ENCODE data around the gene NAA25.
"Not testable (repeated sequence)": the region's sequence is repeated elsewhere in the genome, so short reads cannot be mapped to it uniquely, and the experiment has no call there.

The NAA25 gene

GRCh38 chr12:111994211-111995111 is 114.1 kb downstream of the NAA25 start:
- H3K27me3 ChIP-seq (ENCODE audit: control insufficient read depth in 1 of 2, insufficient read depth in 2 of 2, low read length in 2 of 2); H3K9ac ChIP-seq (ENCODE audit: low read length in 2 of 2); H3K4me1 ChIP-seq (ENCODE audit: control insufficient read depth, insufficient read depth, low read length); H3K9me3 ChIP-seq (ENCODE audit: control insufficient read depth in 2 of 2, low read length in 2 of 2); H3K27ac ChIP-seq (ENCODE audit: low read length); H3K36me3 ChIP-seq (ENCODE audit: control insufficient read depth in 2 of 2, insufficient read depth in 2 of 2, low read length in 2 of 2); H3K4me3 ChIP-seq (ENCODE audit: low read length in 2 of 2): not testable (repeated sequence)

GRCh38 chr12:111993292-111994150 is 115.1 kb downstream of the NAA25 start:
- Histone ChIP-seq H3K4me1 (ENCODE audit: control insufficient read depth, insufficient read depth, low read length) (no peaks in the 10 kb centered on the region), H3K36me3 (ENCODE audit: control insufficient read depth in 2 of 2, insufficient read depth in 2 of 2, low read length in 2 of 2) (peaks cover 0 to 4% of the 10 kb centered on the region in 2 donors), H3K27me3 (ENCODE audit: control insufficient read depth in 1 of 2, insufficient read depth in 2 of 2, low read length in 2 of 2) (no peaks in the 10 kb centered on the region), H3K4me3 (ENCODE audit: low read length in 2 of 2) (no peak overlapping the region), H3K9ac (ENCODE audit: low read length in 2 of 2) (no peak overlapping the region), H3K9me3 (ENCODE audit: control insufficient read depth in 2 of 2, low read length in 2 of 2) (no peaks in the 10 kb centered on the region), H3K27ac (ENCODE audit: low read length) (no peak overlapping the region)

GRCh38 chr12:111992464-111992863 is 116.1 kb downstream of the NAA25 start:
- H3K9me3 ChIP-seq (ENCODE audit: control insufficient read depth in 2 of 2, low read length in 2 of 2): no peaks in the 10 kb centered on the region
- H3K27ac ChIP-seq (ENCODE audit: low read length): no peak overlapping the region
- no peaks in the 10 kb centered on the region for H3K27me3 ChIP-seq (ENCODE audit: control insufficient read depth in 1 of 2, insufficient read depth in 2 of 2, low read length in 2 of 2)
- H3K4me1 ChIP-seq (ENCODE audit: control insufficient read depth, insufficient read depth, low read length): no peaks in the 10 kb centered on the region
- H3K4me3 ChIP-seq (ENCODE audit: low read length in 2 of 2): no peak overlapping the region
- H3K36me3 ChIP-seq (ENCODE audit: control insufficient read depth in 2 of 2, insufficient read depth in 2 of 2, low read length in 2 of 2): peaks cover 0 to 5% of the 10 kb centered on the region in 2 donors
- H3K9ac ChIP-seq (ENCODE audit: low read length in 2 of 2): no peak overlapping the region

GRCh38 chr12:111991946-111992345 is 116.6 kb downstream of the NAA25 start:
- H3K27ac ChIP-seq (ENCODE audit: low read length): no peak overlapping the region
- H3K36me3 ChIP-seq (ENCODE audit: control insufficient read depth in 2 of 2, insufficient read depth in 2 of 2, low read length in 2 of 2): peaks cover 0 to 5% of the 10 kb centered on the region in 2 donors
- H3K27me3 ChIP-seq (ENCODE audit: control insufficient read depth in 1 of 2, insufficient read depth in 2 of 2, low read length in 2 of 2): no peaks in the 10 kb centered on the region
- H3K9me3 ChIP-seq (ENCODE audit: control insufficient read depth in 2 of 2, low read length in 2 of 2): no peaks in the 10 kb centered on the region
- no peak overlapping the region for H3K9ac ChIP-seq (ENCODE audit: low read length in 2 of 2)
- H3K4me3 ChIP-seq (ENCODE audit: low read length in 2 of 2): no peak overlapping the region
- no peaks in the 10 kb centered on the region for H3K4me1 ChIP-seq (ENCODE audit: control insufficient read depth, insufficient read depth, low read length)

- H3K27ac ChIP-seq (ENCODE audit: low read length): no peak overlapping the region
- H3K27me3 ChIP-seq (ENCODE audit: control insufficient read depth in 1 of 2, insufficient read depth in 2 of 2, low read length in 2 of 2): no peaks in the 10 kb centered on the region
- H3K4me1 ChIP-seq (ENCODE audit: control insufficient read depth, insufficient read depth, low read length): no peaks in the 10 kb centered on the region
- H3K4me3 ChIP-seq (ENCODE audit: low read length in 2 of 2): no peak overlapping the region
- H3K36me3 ChIP-seq (ENCODE audit: control insufficient read depth in 2 of 2, insufficient read depth in 2 of 2, low read length in 2 of 2): peaks cover 0 to 5% of the 10 kb centered on the region in 2 donors
- H3K9me3 ChIP-seq (ENCODE audit: control insufficient read depth in 2 of 2, low read length in 2 of 2): no peaks in the 10 kb centered on the region
- H3K9ac ChIP-seq (ENCODE audit: low read length in 2 of 2): no peak overlapping the region
Measured at GRCh38 chr12:111991535-111991934, 117.0 kb downstream of the NAA25 start.

- no peak overlapping the region for H3K4me3 ChIP-seq (ENCODE audit: low read length in 2 of 2)
Measured at GRCh38 chr12:111984820-111985219, 123.8 kb downstream of the NAA25 start.

GRCh38 chr12:111981987-111982386 is 126.6 kb downstream of the NAA25 start:
- H3K4me3 ChIP-seq (ENCODE audit: low read length in 2 of 2): no peak overlapping the region
- no peaks in the 10 kb centered on the region for H3K9me3 ChIP-seq (ENCODE audit: control insufficient read depth in 2 of 2, low read length in 2 of 2)
- H3K36me3 ChIP-seq (ENCODE audit: control insufficient read depth in 2 of 2, insufficient read depth in 2 of 2, low read length in 2 of 2): no peaks in the 10 kb centered on the region
- no peaks in the 10 kb centered on the region for H3K27me3 ChIP-seq (ENCODE audit: control insufficient read depth in 1 of 2, insufficient read depth in 2 of 2, low read length in 2 of 2)
- H3K9ac ChIP-seq (ENCODE audit: low read length in 2 of 2): no peak overlapping the region
- no peaks in the 10 kb centered on the region for H3K4me1 ChIP-seq (ENCODE audit: control insufficient read depth, insufficient read depth, low read length)
- no peak overlapping the region for H3K27ac ChIP-seq (ENCODE audit: low read length)

More at GRCh38 chr12:111984820-111985219, 123.8 kb downstream of the NAA25 start:
- Histone ChIP-seq H3K4me1 (ENCODE audit: control insufficient read depth, insufficient read depth, low read length) (no peaks in the 10 kb centered on the region), H3K9ac (ENCODE audit: low read length in 2 of 2) (no peak overlapping the region), H3K36me3 (ENCODE audit: control insufficient read depth in 2 of 2, insufficient read depth in 2 of 2, low read length in 2 of 2) (peaks cover 0 to 5% of the 10 kb centered on the region in 2 donors), H3K27ac (ENCODE audit: low read length) (no peak overlapping the region), H3K9me3 (ENCODE audit: control insufficient read depth in 2 of 2, low read length in 2 of 2) (no peaks in the 10 kb centered on the region), H3K27me3 (ENCODE audit: control insufficient read depth in 1 of 2, insufficient read depth in 2 of 2, low read length in 2 of 2) (no peaks in the 10 kb centered on the region)

- no peaks in the 10 kb centered on the region for H3K36me3 ChIP-seq (ENCODE audit: control insufficient read depth in 2 of 2, insufficient read depth in 2 of 2, low read length in 2 of 2)
- no peak overlapping the region for H3K4me3 ChIP-seq (ENCODE audit: low read length in 2 of 2)
- H3K9me3 ChIP-seq (ENCODE audit: control insufficient read depth in 2 of 2, low read length in 2 of 2): no peaks in the 10 kb centered on the region
- no peak overlapping the region for H3K27ac ChIP-seq (ENCODE audit: low read length)
- no peaks in the 10 kb centered on the region for H3K4me1 ChIP-seq (ENCODE audit: control insufficient read depth, insufficient read depth, low read length)
- H3K27me3 ChIP-seq (ENCODE audit: control insufficient read depth in 1 of 2, insufficient read depth in 2 of 2, low read length in 2 of 2): no peaks in the 10 kb centered on the region
- no peak overlapping the region for H3K9ac ChIP-seq (ENCODE audit: low read length in 2 of 2)
Measured at GRCh38 chr12:111980598-111980997, 128.0 kb downstream of the NAA25 start.

- H3K27ac ChIP-seq (ENCODE audit: low read length): no peak overlapping the region
- H3K9ac ChIP-seq (ENCODE audit: low read length in 2 of 2): no peak overlapping the region
- H3K36me3 ChIP-seq (ENCODE audit: control insufficient read depth in 2 of 2, insufficient read depth in 2 of 2, low read length in 2 of 2): no peaks in the 10 kb centered on the region
- H3K4me1 ChIP-seq (ENCODE audit: control insufficient read depth, insufficient read depth, low read length): no peaks in the 10 kb centered on the region
- H3K27me3 ChIP-seq (ENCODE audit: control insufficient read depth in 1 of 2, insufficient read depth in 2 of 2, low read length in 2 of 2): no peaks in the 10 kb centered on the region
- no peak overlapping the region for H3K4me3 ChIP-seq (ENCODE audit: low read length in 2 of 2)
- no peaks in the 10 kb centered on the region for H3K9me3 ChIP-seq (ENCODE audit: control insufficient read depth in 2 of 2, low read length in 2 of 2)
Measured at GRCh38 chr12:111978545-111978944, 130.0 kb downstream of the NAA25 start.

GRCh38 chr12:111976860-111977259 is 131.7 kb downstream of the NAA25 start:
- H3K9ac ChIP-seq (ENCODE audit: low read length in 2 of 2): no peak overlapping the region
- H3K9me3 ChIP-seq (ENCODE audit: control insufficient read depth in 2 of 2, low read length in 2 of 2): no peaks in the 10 kb centered on the region
- no peak overlapping the region for H3K4me3 ChIP-seq (ENCODE audit: low read length in 2 of 2)
- no peaks in the 10 kb centered on the region for H3K36me3 ChIP-seq (ENCODE audit: control insufficient read depth in 2 of 2, insufficient read depth in 2 of 2, low read length in 2 of 2)
- no peaks in the 10 kb centered on the region for H3K27me3 ChIP-seq (ENCODE audit: control insufficient read depth in 1 of 2, insufficient read depth in 2 of 2, low read length in 2 of 2)
- H3K4me1 ChIP-seq (ENCODE audit: control insufficient read depth, insufficient read depth, low read length): no peaks in the 10 kb centered on the region
- no peak overlapping the region for H3K27ac ChIP-seq (ENCODE audit: low read length)
